SHP77 (cell line): ENCODE measurements around the gene HEATR3.

ENCODE experiments used
- DNase-seq, 2 experiments: peaks; one replicate each; lab custom pipeline; 2025; lab: John Stamatoyannopoulos, UW

HEATR3 gene, protein sequence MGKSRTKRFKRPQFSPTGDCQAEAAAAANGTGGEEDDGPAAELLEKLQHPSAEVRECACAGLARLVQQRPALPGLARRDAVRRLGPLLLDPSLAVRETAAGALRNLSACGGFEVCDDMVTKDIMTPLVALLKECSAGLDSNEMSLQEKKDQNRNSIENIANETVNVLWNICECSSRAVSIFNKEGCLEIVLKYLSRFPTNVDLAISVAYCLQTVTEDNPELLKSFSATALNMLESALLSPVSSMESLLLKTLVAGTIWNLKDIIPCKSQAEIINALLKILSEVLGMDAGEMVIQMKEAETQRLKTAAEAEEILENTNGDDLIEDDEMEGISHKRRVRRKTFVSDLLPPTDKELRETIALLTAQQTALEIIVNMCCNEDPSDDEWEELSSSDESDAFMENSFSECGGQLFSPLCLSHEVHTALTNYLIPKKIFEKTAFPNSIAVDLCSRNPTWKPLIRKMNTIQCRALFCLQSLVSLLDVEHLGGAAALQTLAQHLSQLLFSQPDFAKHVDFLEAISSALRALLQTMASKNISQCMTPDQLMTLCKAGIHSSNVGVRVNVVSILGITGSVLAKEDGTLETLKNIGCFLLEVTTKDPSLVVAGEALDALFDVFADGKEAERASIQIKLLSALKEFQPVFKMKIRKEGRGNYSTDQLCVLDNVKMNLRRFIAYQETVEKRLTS

DNA sequence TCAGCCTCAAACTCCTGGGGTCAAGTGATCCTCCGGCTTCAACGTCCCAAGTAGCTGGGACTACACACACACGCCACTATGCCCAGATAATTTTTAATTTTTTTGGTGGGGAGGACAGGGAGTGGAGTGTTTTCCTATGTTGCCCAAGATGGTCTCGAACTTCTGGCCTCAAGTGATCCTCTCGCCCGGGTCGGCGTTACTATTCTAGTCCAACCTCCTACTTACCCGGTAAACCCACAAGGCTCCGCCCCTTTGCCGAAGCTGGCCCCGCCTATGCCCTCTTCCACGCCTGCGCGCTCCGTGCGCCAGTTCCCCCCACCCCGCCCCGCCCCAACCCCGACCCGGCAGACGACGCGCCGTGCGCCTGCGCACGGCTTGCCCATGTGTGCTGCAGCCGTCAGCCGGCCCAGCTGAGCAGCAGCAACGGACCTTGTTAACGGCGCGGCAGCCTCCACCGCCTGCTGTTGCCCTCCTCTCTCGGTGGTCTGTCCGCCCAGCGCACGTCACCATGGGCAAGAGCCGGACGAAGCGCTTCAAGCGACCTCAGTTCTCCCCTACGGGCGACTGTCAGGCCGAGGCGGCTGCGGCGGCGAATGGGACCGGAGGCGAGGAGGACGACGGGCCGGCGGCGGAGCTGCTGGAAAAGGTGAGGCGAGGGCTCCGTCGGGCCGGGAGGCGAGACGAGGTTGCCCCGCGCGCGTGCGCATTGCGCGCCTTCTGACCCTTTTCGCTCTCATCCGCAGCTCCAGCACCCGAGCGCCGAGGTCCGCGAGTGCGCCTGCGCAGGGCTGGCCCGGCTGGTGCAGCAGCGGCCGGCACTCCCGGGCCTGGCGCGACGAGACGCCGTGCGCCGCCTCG lies at the start of gene HEATR3:
HEATR3 (plus strand) TSS at position 347 of the 858 bp plus-strand sequence; CDS start at position 509, 162 bp downstream.
- DNase-seq = peak; percentile 81 to 82

DNA sequence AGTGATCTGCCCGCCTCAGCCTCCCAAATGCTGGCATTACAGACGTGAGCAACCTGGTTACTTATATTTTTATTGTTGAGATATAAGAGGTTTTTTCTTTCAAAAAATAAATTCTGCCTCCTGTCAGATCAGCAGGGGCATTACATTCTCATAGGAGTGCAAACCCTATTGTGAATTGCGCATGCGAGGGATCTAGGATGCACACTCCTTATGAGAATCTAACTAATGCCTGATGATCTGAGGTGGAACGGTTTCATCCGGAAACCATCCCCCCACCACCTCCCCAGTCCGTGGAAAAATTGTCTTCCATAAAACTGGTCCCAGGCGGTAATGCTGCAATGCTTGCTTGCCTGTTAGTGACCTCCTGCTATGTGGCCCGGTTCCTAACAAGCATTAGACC lies 48.2 kb upstream of the HEATR3 start:
- no peak for DNase-seq

DNA sequence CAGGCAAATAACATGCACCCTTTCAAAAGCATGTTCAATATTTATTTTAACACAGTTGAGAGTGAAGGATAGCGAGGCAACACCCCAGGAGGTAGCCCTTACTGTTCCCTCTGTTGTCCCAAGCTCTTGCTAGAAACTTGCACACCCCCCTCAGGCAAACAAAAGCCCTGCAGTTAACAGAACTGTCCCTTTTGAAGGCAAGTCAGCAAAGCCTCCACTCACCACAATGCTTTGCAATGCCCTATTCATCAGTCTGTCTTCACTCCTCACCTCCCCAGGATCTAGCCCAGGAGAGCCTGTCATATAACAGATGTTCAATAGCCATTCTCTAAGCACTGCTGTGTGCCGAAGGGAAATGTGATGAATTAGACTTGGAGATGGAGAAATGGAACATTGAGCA lies 44.2 kb upstream of the HEATR3 start:
- no peak for DNase-seq

DNA sequence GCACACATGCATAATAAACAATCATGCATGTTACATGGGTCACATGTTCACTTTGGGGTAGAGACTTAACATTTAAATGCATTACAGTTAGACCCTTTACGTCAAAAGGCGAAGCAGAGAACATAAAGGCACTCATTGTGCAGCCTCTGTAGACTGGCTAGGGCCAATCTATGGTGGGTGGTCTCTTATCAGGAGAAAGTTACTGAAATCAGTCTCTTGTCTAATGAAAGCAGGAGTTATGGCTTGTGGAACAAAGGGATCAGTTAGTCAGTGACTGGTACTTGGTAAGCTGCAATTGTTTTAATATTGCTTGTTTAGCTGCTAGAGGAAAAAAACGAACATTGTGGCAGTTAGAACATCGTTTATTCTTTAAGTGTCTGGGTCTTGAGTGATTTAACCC lies 42.1 kb upstream of the HEATR3 start:
- DNase-seq = no peak

DNA sequence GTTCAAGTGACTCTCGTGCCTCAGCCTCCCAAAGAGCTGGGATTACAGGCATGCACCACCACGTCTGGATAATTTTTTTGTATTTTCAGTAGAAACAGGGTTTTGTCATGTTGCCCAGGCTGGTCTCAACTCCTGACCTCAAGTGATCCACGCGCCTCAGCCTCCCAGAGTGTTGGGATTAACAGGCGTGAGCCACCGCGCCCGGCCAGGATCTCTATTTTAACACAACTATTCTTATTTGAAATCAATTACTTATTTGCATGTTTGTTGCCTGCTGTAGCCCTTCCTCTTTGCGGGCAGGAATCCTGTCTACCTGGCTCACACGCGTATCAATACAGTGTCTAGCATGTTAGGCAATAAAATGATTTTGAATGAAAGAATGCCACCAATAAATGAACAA lies 41.6 kb upstream of the HEATR3 start:
- no peak for DNase-seq

DNA sequence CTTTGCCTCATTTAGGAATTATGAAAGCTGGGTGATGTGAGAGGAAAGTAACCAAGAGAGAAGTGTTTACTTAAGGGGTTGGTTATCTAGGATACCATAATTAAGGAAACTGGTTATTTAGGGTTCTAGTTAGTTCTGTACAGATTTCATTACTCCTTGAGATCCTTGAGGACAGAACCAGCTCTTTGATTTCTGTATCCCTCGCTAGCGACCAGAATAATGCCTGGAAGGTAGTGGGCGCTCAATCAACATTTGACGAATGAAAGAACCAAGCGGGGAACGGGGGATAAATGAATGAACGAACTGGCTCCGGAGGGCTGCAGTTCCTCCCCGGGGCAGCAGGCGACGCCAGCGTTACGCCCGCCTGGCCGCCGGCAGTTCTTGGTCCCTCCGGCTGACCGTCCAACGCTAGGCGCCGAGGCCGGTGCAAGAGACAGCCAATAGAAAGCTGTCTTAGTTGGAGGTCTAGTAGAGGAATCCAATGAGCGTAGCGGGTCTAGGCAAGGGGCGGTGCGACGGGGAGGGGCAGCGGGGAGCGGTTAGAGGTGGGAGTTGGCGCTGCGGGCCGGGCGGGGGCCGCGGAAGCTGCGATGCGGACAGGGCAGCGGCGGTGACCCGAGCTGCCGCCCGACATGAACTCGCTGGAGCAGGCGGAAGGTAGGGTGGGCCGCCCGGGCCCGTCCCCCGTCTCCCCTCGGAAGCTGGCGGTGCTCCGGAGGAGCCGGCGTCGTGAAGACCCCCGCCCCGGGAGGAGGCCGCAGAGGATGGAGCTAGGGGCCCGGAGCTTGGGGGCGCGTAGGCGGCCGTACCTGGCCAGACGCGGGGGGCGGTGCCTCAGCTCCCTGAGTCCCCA lies 40.9 kb upstream of the HEATR3 start, which contains the start of gene CNEP1R1:
CNEP1R1 (plus strand) TSS at position 542 of the 853 bp plus-strand sequence; CDS start at position 633, 91 bp downstream.
- peak; percentile 93 to 94 for DNase-seq

DNA sequence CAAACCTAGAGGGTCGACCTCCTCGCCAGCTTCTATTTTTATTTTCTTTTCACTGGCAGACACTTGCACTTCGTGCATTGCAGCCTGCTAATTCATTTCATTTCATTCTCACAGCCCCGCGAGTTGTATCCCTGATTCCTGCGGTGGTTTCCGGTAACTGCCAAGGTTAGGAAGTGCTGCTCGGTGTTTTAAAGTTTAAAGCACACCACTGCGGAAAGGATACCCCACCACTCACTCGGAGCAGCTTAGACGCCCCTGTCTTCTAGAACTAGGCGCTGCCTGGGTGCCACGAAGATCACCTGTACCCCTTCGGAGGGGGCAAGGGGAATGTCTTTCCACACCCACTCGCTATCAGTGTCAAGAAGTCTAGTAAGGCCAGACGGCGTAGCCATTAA lies 40.2 kb upstream of the HEATR3 start:
- DNase-seq = no peak

DNA sequence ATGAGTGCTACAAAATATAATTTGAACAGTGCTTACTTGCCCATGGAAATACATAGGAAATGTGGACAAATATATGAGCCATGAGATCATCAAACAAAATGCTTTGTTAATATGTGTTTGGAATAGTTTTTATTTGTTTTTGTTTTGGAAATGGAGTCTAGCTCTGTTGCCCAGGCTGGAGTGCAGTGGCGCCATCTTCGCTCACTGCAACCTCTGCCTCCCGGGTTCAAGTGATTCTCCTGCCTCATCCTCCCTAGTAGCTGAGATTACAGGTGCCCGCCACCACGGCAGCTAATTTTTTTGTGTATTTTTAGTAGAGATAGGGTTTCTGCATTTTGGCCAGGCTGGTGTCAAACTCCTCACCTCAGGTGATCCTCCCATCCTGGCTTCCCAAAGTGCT lies 37.9 kb upstream of the HEATR3 start:
- no peak for DNase-seq

DNA sequence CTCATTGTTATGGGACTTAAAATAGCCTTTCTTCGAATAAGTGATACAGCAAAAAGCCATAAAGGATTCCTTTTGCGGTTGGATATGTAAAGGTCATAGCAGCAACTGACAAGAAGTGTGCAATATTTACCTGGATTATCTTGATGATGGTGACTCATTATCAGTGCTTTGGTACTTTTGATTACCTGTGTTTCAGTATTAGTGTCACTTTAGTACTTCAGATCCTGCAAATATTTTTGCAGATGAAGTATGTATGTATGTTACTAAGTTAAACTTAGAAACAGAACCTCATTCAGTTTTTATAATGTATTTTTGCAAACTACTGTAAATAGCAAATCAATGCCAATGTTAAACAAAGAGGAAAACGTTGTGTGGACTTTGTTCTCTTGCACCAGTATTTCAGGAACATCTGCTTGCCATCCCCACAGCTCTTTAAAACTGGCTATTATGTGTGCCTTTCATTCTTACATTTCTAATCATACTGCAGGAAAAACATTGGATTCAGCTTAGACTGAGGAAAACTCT lies 30.2 kb upstream of the HEATR3 start:
- no peak for DNase-seq

DNA sequence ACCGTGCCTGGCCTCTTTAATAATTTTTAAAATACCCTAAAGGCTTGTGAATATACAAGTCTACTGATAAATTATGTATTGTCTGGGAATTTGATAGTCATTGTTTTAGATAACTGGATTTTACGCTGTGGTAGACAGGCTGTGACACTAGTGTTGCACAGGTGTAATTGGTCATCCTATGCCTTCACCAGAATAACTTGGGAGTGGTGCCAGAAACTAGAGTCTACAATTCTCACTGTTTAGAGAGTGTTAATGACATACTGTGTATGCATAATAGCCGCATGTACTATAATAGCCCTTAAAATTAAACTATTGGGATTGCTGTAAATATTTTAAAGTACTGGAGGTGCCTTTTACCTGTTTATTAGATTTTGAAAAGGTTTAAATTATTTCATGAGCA lies 29.3 kb upstream of the HEATR3 start:
- DNase-seq = no peak

DNA sequence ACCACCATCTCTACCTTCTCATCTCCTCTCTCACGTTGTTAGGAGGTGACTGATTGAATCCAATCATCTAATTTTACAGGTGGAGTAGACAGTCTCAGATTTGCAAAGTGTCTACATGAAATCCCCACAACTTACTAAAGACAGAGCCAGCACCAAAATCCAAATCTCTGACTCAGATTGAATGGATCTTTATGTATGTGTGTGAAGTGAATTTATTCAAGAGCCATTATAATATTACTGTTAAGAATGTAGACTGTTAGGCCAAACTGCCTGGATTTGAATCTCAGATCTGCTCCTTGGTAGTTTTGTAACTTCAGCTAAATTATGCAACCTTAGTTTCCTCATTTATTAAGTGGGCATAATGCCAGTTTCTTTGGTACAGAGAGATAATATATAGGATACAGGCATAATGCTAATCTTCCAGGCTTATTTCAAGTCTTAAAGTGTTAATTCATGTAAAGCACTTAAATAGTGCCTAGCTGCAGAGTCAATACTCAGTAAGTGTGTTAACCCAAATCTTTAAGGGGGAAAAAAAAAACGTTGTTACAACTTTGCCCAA lies 28.0 kb upstream of the HEATR3 start:
- DNase-seq = no peak

DNA sequence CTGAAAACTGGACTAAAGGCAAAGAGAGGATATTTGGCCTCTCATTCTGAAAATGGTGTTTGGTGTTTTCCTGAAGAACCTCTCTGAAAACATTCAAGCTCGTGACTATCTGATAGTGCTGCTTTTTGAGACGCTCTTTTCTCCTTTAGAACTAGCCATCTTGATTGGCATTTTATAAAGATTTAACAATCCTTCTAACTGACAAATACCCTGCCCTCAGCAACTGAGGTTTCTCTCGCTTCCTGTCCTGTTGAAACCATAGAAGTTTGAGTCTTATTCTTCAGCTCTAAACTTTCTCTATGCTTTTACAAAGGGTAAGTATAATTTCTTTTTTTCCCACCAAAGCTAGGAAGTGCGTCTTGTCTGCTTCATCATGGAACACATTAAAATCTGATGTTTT lies 27.5 kb upstream of the HEATR3 start:
- no peak for DNase-seq

DNA sequence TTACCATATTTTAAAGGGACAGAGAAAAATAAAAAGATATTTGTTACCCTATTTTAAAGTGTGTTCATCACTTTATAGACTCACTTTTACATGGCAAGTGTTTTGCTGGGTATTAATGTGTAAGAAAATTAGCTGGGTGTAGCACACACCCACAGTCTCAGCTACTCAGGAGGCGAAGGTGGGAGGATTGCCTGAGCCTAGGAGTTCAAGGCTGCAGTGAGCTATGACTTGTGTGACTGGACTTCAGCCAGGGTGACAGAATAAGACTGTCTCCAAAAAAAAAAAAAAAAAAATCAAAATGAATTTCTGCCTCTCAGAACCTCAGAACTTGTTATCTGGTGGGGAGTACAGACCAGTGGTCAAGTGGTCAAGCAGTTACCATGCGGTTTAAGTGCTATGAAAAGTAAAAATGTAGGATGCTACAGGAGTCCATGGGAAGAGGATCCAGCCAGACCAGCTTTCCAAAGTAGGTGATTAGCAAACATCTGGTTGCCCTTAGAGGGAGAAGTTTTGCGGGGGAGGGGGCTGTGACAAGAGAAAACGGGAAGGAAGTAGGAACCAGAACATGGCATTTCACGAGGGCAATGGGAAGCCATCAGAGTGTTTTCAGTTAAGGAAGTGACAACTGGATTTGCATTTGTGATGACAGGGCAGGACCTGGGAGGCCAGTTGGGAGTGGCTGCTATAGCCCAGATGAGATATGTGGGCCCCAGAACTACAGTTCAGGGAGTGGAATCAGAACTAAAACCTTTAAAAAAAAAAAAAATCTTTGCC lies 26.8 kb upstream of the HEATR3 start:
- DNase-seq = no peak

DNA sequence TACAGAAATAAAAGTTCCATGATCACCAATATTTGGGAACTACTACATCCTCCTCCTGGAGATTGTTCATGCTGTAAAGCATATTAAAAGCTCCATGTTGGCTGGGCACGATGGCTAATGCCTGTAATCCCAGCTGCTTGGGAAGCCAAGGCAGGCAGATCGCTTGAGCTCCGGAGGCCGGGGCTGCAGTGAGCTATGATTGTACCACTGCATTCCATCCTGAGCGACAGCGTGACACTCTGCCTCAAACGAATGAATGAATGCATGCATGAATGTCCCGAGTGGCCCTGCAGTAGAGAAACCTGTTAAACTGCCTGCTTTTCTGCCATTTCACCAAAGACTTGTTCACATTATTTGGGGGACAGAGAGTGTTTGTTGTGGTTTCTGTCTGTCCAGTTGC lies 25.8 kb upstream of the HEATR3 start:
- no peak for DNase-seq

DNA sequence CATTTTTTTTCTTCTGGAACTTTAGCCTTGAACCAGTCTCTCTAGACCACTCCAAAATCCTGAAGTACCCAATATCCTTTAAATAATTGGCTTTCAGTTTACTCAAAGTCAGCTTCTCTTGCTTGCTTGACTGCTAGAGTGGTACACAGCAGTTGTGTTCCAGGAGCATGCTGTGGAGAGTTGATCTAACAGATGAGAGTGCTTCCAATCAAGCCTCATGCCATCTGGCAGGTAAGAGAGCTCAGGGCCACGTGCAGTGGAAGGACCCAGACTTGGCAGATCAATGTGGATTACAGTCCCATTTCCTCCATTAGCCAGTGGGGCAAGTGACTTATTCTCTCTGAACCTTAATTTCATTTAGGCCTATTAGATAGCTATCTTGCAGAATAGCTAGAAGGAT lies 25.1 kb upstream of the HEATR3 start:
- DNase-seq = no peak

DNA sequence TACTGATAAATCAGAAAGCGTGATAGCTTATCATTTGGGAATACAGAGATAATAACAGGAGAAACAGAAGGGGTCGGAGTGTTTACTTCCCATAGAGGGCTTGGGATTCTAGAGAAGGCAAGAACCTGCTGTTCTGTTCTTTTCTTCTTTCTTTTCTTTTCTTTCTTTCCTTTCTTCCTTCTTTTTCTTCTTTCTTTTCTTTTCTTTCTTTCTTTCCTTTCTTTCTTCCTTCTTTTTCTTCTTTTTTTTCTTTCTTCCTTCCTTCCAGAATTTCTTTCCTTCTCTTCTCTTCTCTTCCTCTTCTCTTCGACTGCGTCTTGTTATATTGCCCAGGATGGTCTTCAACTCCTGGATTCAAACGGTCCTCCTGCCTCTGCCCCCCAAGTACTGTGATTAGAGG lies 22.4 kb upstream of the HEATR3 start:
- no peak for DNase-seq

DNA sequence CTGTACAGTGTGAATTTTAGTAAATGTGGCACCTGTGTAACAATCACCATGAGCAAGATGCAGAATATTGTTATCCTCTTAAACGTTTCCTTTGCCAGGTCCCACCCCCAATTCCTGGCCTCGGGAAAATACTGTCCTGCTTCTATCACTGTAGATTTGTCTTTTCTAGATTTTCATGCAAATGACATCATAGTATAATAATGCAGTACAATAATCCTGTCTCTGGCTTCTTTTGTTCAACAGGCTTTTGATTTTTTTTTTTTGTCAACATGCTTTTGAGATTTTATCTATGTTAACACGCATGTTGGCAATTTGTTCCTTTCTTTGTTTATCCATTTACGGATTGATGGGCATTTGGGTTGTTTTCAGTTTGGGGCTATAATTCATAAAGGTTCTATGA lies 20.4 kb upstream of the HEATR3 start:
- no peak for DNase-seq

DNA sequence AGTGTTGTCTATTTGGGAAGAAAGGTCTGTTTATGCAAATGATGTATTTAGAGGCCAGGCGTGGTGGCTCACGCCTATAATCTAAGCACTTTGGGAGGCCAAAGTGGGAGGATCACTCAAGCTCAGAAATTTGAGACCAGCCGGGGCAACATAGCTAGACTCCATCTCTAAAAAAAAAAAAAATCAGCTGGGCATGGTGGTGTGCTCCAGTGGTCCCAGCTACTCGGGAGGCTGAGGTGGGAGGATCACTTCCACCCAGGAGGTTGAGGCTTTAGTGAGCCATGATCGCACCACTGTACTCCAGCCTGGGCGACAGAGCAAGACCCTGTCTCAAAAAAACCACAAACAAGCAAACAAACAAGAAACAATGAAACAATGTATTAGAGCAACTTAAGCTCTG lies 18.9 kb upstream of the HEATR3 start:
- DNase-seq = no peak

DNA sequence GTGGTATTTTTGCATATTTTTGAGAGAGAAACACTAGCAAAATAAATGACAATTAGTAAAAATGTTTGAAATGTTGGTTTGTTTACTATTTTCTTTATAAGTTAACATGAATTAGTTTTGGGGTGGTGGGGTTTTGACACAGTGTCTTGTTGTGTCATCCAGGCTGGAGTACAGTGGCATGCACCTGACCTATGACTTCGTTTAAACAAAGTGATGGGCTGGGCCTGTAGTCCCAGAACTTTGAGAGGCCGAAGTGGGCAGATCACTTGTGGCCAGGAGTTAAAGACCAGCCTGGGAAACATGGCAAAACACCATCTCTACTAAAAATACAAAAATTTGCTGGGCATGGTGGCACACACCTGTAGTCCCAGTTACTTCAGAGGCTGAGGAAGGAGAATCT lies 17.9 kb upstream of the HEATR3 start:
- no peak for DNase-seq

DNA sequence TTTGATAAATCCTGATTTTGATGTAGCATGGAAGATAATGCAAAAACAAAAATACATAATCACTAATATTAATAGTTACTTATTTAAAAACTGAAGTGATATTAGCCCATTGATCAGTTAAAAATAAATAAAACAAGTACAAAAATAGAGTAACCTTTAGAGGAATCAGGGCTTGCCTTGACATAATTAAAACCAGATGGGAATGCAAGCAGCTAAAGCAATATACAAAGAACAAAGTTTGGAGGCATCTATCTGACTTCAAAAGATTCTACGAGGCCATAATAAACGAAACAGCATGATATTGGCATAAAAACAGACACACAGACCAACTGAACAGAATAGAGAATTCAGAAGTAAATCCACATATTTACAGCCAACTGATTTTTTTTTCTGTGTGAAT lies 15.0 kb upstream of the HEATR3 start:
- no peak for DNase-seq
